D341Med (cell line): ENCODE measurements around the gene PBX2.

Source experiments
- DNase-seq: peaks from one replicate; pipeline ENCODE4 v3.0.0; 2012; ENCODE audit warnings: low spot score

The PBX2 gene

DNA sequence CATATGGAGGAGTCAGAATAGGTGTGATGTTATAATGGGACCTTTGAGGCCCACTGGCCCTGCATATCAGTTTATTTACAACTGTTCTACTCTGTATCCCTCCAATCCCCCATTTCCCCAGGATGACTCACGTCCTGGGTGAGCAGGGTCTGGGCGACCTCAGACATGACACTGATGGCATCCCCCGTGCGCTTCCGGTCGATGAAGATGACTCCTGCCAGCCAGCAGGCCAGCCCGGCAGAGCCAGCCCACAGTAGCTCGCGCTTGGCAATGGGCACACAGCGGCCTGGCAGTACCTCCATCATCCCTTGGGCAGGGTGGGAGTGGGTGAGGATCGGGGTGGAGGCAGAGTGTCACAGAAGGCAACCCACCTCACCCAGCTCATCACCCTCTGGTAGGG is 19.7 kb downstream of the PBX2 start:
- DNase-seq, result no peak

DNA sequence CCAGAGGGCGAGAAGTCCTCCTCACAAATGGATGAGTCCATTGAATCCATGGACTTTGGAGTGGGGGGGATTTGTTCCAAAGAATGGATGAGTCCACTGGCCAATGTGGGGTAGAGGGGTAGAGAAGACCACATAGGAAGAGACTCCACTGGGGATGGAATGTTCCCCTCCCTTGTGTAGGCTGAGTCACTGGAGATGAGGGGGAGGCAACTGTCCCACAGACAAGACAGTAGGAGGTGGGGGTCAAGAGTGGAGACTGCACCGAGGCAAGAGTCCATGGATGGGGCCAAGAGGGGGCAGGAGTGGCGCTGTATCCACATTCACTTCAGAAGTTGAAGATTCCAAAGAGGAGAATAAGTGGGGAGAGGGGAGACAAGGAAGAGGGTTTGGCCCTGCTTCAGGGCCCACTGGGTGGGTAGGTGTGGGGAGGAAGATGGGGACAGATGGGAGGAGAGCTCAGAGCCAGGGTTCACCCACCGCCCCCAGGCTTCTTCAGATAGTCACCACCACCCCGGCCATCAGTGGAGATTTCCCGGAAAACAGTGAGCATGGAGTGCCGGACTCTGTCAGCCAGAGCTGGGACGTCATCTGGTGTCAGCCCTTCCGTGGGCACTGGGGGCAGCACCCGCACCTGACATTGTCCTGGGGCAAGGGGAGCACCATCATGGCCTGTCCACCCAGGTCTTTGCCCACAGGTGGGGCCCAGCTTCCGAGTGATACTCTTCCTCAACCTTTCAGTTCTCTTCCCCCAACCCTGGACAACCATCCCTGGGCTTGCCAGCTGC is 21.0 kb downstream of the PBX2 start:
- DNase-seq, result no peak

DNA sequence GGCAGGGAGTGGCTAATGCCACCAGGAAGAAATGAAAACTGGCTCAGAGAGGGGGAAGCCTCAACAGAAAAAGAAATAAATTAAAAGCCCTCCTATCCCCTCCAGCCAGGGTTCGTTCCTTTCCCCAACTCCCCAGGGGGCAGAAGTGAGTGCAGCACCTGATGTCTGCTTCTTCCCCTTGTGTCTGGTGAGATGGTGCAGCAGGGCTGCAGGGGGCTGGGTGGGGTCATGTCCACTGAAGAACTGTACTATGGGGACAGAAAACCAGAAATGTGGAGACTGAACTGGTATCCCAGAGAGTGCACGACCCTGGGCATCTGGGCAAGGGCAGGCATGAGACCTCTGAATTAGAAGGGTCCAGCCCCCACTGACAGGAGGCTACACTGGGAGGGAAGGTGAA is 21.7 kb downstream of the PBX2 start:
- no peak for DNase-seq

DNA sequence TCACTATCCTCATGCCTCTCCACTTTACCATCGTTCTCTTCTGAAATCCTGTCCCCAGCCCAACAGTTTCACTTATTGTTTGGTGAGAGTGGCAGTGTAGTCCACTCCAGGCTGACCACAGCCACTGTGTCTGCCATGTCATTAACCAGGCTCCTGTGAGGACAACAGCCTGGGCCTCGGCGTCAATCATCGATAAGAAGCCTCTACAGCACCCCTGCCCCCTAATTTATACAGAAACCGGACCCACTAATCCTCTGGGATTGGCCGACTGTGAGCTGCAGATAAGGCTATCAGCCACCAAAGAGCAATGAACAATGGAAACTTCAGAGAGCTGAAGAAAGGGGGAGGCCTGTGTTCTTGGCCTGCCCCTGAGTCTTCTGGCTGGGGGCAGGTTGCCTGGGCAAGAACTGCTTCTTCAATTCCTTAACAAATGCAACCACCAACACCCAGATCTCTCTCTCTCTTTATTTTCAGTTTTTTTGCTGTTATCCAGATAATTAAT is 22.2 kb downstream of the PBX2 start:
- DNase-seq, result no peak

DNA sequence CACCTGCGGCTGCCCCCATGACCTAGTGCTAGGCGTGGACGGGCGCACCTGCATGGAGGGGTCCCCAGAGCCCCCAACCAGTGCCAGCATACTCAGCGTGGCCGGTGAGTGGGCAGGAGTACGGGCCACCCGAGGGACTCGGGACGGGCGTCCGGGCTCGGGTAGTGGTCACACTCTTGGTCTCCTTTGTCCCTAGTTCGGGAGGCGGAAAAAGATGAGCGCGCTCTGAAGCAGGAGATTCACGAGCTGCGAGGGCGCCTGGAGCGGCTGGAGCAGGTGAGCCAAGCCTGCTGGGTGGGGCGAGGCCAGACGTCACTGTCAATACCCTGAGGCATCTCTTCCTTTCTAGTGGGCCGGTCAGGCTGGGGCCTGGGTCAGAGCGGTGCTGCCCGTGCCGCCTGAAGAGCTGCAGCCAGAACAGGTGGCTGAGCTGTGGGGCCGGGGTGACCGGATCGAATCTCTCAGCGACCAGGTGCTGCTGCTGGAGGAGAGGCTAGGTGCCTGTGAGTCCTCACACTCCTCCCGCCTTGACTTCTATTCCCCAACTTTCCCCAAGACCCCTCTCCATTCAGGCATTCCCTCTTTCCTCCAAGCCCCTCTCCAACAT is 22.7 kb downstream of the PBX2 start:
- DNase-seq, result no peak

- DNase-seq, result no peak
Measured at GRCh38 chr6:32166411-32167061, 23.5 kb downstream of the PBX2 start.

DNA sequence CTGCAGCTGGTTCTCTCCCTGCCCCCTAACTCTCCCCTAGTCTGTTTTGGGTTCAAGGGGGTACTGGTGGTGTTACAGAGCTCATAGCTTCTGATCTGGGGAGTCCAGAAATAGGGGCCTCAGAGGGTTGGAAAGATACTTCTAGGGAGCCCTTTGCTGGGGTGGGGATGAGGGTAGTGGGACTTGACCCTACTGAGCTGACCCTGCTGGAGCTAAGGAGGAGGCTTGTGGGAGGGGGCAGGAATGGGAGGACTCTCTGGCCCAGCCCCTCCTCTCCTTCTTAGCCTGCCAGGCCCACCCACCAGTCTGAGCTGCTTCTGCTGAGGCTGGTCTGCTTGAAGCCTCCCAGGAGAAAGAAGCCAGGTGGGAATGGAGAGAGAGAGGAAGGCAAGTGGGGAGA is 25.7 kb downstream of the PBX2 start, which contains the start of gene EGFL8:
Gene EGFL8, plus strand, starts transcription at position 301 of the 400 bp plus-strand sequence. CDS start 1,571 bp downstream, outside the sequence.
- DNase-seq, result no peak

GRCh38 chr6:32163559-32164258 is 26.3 kb downstream of the PBX2 start:
- DNase-seq, result no peak

DNA sequence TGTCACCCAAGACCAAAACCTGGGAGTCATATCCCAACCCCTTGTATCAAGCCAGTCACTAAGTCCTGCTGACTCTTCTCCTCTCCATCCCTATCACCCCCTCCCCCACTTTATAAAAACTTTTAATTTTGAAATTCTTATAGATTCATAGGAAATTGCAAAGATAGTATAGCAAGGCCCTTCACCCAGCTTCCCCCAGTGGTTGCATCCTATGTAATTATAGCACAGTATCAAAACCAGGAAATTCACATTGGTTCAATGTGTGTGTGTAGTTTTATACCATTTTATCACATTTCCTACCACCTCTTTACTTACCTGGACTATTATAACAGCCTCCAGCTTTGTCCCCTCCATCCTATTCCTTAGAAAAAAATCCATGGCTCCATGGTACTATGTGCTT is 31.9 kb downstream of the PBX2 start:
- DNase-seq, result no peak

GRCh38 chr6:32156891-32157290 is 33.1 kb downstream of the PBX2 start:
- no peak for DNase-seq

DNA sequence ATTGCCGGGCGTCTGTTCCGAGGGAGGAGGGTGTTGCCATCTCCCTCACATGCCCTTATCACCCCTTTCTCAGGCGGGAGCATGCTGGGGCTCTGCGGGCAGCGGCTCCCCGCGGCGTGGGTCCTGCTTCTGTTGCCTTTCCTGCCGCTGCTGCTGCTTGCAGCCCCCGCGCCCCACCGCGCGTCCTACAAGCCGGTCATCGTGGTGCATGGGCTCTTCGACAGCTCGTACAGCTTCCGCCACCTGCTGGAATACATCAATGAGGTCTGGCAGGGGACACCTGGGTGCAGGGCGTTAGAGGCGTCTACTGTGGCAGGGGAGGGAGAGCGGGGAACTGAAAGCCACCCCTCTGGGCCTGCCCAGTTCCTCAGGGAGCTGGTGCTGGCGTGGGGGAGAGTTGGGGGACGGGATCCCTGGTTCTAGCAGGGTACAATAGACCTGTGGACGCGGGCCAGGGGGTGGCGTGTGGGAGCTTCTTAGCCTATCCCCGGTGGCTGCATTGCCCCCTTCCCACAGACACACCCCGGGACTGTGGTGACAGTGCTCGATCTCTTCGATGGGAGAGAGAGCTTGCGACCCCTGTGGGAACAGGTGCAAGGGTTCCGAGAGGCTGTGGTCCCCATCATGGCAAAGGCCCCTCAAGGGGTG is 35.4 kb downstream of the PBX2 start:
- DNase-seq, result peak; percentile 85

GRCh38 chr6:32153564-32154513 is 36.2 kb downstream of the PBX2 start, which contains the start of gene PPT2:
Gene PPT2, plus strand, starts transcription at chr6:32154141. Its CDS starts 454 bp downstream, at chr6:32154595.
- DNase-seq, result peak; percentile 93

DNA sequence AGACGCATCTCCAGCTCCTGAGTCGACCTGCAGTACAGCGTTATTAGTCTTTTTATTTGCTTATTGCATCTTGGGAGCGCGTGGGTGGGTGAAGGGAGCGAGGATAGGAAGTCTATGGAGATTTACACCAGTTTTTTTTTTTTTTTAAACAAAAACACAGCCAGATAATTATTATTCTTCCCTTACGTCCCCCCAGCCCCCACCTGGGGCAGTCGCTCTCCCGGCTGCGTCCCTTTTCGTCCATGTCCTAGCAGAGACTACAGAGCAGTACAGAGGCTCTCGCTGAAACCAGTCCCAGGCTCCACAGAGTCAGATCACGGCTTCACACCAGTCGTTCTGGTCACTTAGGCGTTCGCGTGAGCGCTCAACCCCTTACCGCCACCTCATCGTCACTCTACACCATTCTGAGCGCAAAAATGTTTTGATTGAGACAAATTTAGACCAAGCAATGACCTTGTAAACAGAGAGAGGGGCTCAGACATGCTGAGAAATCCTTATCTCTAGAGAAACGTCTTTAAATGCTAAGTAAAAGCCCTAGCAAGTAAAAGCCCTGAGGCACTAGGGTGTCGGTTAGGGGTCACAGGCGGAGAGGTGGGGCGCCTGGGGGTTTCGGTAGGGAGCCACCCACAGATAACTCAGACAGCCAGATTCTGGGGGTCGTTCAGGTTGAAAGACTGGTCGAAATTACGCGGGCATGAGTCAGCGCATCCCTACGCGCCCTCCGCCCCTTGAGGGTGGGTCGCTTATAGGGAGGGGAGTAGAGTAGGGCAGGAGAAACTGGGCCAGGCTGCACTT is 37.0 kb downstream of the PBX2 start:
- no peak for DNase-seq

GRCh38 chr6:32151863-32152768 is 37.9 kb downstream of the PBX2 start, which contains the start of gene PRRT1:
Gene PRRT1, minus strand, starts transcription at chr6:32151939. Its CDS starts 112 bp downstream, at chr6:32151827.
- no peak for DNase-seq

GRCh38 chr6:32151181-32151862 is 38.7 kb downstream of the PBX2 start:
- DNase-seq, result peak; percentile 67

DNA sequence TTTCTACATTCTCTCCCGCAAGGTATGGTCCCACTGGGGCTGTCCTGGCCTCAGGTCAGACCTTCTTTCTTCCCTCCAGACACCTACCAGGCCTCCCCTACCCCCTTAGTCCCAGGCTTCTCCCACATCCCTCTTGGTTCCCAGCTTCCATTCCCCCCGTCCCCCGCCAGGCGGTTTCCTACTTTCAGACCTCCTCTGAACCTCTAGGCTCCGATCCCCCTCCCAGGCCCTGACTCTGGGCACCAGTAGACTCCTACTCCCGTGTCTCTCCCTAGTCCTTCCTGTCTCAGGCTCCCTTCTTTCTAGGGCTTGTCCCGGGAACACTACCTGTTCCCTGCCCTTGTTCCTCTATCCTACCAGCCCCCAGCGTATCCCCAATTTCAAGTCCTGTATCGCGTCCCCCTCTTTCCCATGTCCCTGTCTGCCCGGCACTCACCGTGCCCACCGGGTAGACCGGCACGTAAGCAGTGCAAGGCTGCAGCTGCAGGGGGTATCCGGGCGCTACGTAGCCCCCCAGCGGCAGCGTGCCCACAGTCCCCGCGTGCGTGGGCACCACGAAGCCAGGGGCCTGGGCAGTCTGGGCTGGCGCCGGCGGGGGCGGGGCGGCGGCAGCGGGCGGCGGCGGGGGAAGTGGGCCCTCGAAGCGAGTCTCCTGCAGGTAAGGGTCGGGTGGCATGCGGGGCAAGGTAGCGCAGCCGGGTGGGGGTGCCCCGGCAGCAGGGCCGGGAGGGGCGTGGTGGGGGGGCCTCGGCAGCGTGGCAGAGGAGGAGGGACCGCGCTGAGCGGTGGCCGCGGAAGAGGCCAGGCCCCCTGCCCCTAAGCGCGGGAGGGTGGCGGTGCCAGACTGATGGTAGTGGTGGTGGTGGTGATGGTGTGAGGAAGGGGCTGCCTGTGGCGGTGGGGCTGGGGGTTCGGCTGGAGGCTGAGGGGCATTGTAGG is 39.8 kb downstream of the PBX2 start:
- no peak for DNase-seq
